Prostate gland (tissue), 2 donors: Measurements from ENCODE around the gene REG4.
"Not testable (repeated sequence)": the region's sequence is repeated elsewhere in the genome, so short reads cannot be mapped to it uniquely, and the experiment has no call there.

Source experiments
- POLR2AphosphoS5 ChIP-seq: sonication (generic); formaldehyde crosslinking; IDR thresholded peaks from one replicate; pipeline ENCODE4 v1.6.1; 2017; ENCODE audit warnings: antibody characterized with exemption
- TF ChIP-seq, protein P1 (sequence below), 4 experiments: fragments of 200-600 bp in 2 of 4; fragments of 450-650 bp in 2 of 4; sonication (generic) in 2 of 4; IDR thresholded peaks; 1 replicate in 3 of 4; 2 replicates in 1 of 4; pipeline ENCODE4 v1.5.1; 2016 to 2019; ENCODE audit warnings: antibody characterized with exemption in 4 of 4, mild to moderate bottlenecking in 2 of 4, moderate library complexity in 2 of 4

- TF ChIP-seq, protein P1, sequence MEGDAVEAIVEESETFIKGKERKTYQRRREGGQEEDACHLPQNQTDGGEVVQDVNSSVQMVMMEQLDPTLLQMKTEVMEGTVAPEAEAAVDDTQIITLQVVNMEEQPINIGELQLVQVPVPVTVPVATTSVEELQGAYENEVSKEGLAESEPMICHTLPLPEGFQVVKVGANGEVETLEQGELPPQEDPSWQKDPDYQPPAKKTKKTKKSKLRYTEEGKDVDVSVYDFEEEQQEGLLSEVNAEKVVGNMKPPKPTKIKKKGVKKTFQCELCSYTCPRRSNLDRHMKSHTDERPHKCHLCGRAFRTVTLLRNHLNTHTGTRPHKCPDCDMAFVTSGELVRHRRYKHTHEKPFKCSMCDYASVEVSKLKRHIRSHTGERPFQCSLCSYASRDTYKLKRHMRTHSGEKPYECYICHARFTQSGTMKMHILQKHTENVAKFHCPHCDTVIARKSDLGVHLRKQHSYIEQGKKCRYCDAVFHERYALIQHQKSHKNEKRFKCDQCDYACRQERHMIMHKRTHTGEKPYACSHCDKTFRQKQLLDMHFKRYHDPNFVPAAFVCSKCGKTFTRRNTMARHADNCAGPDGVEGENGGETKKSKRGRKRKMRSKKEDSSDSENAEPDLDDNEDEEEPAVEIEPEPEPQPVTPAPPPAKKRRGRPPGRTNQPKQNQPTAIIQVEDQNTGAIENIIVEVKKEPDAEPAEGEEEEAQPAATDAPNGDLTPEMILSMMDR (IDR thresholded peaks at IDR 0.05) = not testable (repeated sequence)
- not testable (repeated sequence) for TF ChIP-seq POLR2AphosphoS5
These were observed 25.2 kb downstream of the REG4 start for GRCh38 chr1:119786046-119786445.
